Mesothelial cell of epicardium (in vitro differentiated cells): ENCODE data around the gene TCTA. TPM values are rescaled to one million over a fixed set of nuclear protein-coding genes. Genes with fewer than 3 reads are reported as not detected.

Experiments
- DNase-seq, 2 experiments: peaks; one replicate each; pipeline ENCODE4 v3.0.0; 2021; ENCODE audit warnings: low spot score in 2 of 2; ENCODE audit not compliant: unreplicated experiment in 2 of 2
- H3K27ac Mint-ChIP-seq: 2 replicates; pipeline ENCODE4 v1.8.0; 2021; ENCODE audit warnings: mixed read lengths
- H3K27me3 Mint-ChIP-seq: 2 replicates; pipeline ENCODE4 v1.8.0; 2021; ENCODE audit warnings: low read depth, mixed read lengths
- H3K36me3 Mint-ChIP-seq: 2 replicates; pipeline ENCODE4 v1.8.0; 2021; ENCODE audit warnings: mixed read lengths
- H3K4me1 Mint-ChIP-seq: 2 replicates; pipeline ENCODE4 v1.8.0; 2021; ENCODE audit warnings: mixed read lengths
- H3K4me3 Mint-ChIP-seq: 2 replicates; pipeline ENCODE4 v1.8.0; 2021; ENCODE audit warnings: mild to moderate bottlenecking, moderate library complexity, mixed read lengths
- H3K9me3 Mint-ChIP-seq: 2 replicates; pipeline ENCODE4 v1.8.0; 2021; ENCODE audit warnings: mixed read lengths
- CTCF ChIP-seq: fragments of 200-600 bp; sonication (generic); IDR thresholded peaks from one replicate; pipeline ENCODE4 v1.5.0; 2021; ENCODE audit warnings: antibody characterized with exemption; ENCODE audit not compliant: unreplicated experiment
- total RNA-seq: library from RNA; stranded (reverse); gene quantifications from 3 replicates; pipeline ENCODE4 v1.2.1, GENCODE V29; 2021

TCTA gene
- total RNA-seq, 1 donor from 2014 or later, result 15.8 TPM

GRCh38 chr3:49427586-49427985, 15.4 kb downstream of the TCTA start:
- Mint-ChIP-seq H3K4me1 (peaks cover 11% of the 10 kb centered on the region), H3K4me3 (peak overlapping the region; percentile 85), H3K36me3 (peaks cover 7% of the 10 kb centered on the region), H3K9me3 (no peaks in the 10 kb centered on the region), H3K27me3 (no peaks in the 10 kb centered on the region), H3K27ac (no peak overlapping the region)
- DNase-seq, result no peak
- TF ChIP-seq CTCF, result no peak

- Mint-ChIP-seq H3K27ac (peak overlapping the region; percentile 96), H3K27me3 (no peaks in the 10 kb centered on the region), H3K9me3 (no peaks in the 10 kb centered on the region), H3K4me3 (peak overlapping the region; percentile 85), H3K4me1 (peaks cover 5% of the 10 kb centered on the region), H3K36me3 (peaks cover 7% of the 10 kb centered on the region)
- no peak for DNase-seq
- no peak for TF ChIP-seq CTCF
Measured at GRCh38 chr3:49428752-49429080, 16.5 kb downstream of the TCTA start.

- no peak overlapping the region for H3K4me3 Mint-ChIP-seq
- no peaks in the 10 kb centered on the region for H3K36me3 Mint-ChIP-seq
- TF ChIP-seq CTCF, result no peak
- H3K9me3 Mint-ChIP-seq, result no peaks in the 10 kb centered on the region
- H3K27me3 Mint-ChIP-seq, result no peaks in the 10 kb centered on the region
- no peak for DNase-seq
- peaks cover under 1% of the 10 kb centered on the region for H3K4me1 Mint-ChIP-seq
- H3K27ac Mint-ChIP-seq, result no peak overlapping the region
Measured at GRCh38 chr3:49434731-49435130, 22.5 kb downstream of the TCTA start.

- H3K4me3 Mint-ChIP-seq, result no peak overlapping the region
- no peak for DNase-seq
- no peak overlapping the region for H3K27ac Mint-ChIP-seq
- H3K4me1 Mint-ChIP-seq, result peaks cover 2% of the 10 kb centered on the region
- no peaks in the 10 kb centered on the region for H3K36me3 Mint-ChIP-seq
- no peaks in the 10 kb centered on the region for H3K27me3 Mint-ChIP-seq
- no peaks in the 10 kb centered on the region for H3K9me3 Mint-ChIP-seq
- TF ChIP-seq CTCF, result no peak
Measured at GRCh38 chr3:49445391-49445790, 33.2 kb downstream of the TCTA start.

GRCh38 chr3:49453621-49454020, 41.4 kb downstream of the TCTA start:
- TF ChIP-seq CTCF, result no peak
- H3K4me3 Mint-ChIP-seq, result no peak overlapping the region
- no peak overlapping the region for H3K27ac Mint-ChIP-seq
- H3K4me1 Mint-ChIP-seq, result peaks cover 7% of the 10 kb centered on the region
- H3K36me3 Mint-ChIP-seq, result no peaks in the 10 kb centered on the region
- H3K27me3 Mint-ChIP-seq, result no peaks in the 10 kb centered on the region
- DNase-seq, result no peak
- H3K9me3 Mint-ChIP-seq, result no peaks in the 10 kb centered on the region

GRCh38 chr3:49454458-49454857, 42.2 kb downstream of the TCTA start:
- Mint-ChIP-seq H3K9me3 (no peaks in the 10 kb centered on the region), H3K27me3 (no peaks in the 10 kb centered on the region), H3K4me1 (peaks cover 12% of the 10 kb centered on the region), H3K27ac (peak overlapping the region; percentile 21), H3K36me3 (no peaks in the 10 kb centered on the region), H3K4me3 (no peak overlapping the region)
- TF ChIP-seq CTCF, result no peak
- no peak for DNase-seq
